GM18517 (cell line): ENCODE data around the gene THBD.

Source experiments
- ATAC-seq: cut with Tn5 transposase; IDR thresholded peaks from one replicate; pipeline ENCODE4 v1.9.1; 2021; ENCODE audit warnings: mild to moderate bottlenecking, moderate library complexity; ENCODE audit not compliant: unreplicated experiment

THBD gene

DNA sequence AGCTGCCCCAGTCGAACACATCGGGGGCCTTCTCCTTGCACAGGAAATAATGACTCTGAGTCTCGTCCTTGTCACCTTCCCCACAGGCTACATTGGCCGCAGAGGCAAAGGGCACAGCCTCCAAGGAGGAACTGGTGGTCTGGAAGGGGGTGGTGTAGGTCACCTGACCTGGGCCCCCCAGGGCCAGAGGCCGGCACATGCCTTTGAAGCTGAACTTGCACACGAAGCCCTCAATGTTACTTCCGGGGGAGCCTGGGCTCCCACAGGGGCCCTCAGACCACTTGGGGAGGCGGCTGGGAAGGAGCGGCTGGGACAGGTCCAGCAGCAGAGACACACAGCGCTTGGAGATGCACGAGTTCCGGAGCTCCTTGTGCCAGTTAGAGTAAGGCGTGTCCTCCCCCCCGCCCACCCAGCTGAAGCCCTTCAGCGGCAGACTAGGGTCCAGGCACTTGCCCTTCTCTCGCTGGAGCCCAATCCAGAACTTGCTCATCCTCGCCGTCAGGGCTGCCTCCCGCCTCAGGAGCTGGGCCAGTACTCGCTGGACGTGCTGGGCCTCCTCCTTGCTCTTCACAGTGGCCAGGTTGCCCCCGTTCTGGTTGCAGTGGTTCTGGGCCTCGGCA, 36.1 kb upstream of the THBD start:
- no peak for ATAC-seq

DNA sequence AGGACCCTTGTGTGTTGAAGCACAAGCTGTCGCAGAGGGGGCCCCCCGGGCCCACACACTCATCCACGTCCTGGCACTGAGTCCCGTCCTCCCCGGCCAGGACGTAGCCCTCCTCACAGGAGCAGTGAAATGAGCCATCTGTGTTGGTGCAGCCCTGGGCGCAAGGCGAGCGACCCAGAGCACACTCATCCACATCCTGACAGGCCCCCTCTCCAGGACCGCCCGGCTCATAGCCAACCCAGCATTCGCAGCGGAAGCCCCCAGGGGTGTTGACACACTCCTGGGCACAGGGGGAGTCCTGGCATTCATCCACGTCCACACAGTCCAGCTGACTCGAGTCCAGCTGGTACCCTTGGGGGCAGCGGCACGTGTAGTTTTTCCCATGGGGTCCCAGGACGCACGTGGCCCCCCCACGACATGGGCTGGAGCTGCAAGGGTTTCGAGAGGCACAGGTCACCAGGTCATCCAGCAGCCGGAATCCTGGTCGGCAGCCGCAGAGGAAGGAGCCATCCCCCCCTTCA, 35.4 kb upstream of the THBD start:
- ATAC-seq = no peak

DNA sequence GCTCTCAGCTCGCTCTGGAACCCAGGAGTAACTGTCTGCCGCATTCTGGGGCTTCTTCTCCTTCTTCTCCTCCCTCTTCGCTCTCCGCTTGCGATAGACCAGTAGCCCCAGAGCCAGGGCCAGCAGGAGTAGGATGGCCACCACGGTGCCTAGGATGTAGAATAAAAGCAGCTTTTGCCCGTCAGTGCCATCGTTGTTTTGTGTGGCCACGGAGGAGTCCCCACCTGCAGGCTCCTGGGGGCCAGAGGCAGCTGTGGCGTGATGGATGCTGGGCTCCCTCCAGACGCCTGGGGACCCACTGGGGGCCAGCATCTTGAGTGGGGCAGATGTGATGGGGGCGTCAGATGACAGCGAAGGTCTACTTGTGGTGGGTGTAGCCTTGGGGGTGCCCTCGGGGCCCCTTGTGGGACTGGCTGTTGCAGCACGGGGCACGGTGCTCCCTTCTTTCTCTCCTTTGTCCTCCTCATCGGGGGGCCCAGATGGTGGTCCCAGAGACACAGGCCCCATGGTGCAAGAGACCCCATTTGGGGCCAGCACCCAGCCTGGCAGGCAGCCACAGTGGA, 34.9 kb upstream of the THBD start:
- no peak for ATAC-seq

DNA sequence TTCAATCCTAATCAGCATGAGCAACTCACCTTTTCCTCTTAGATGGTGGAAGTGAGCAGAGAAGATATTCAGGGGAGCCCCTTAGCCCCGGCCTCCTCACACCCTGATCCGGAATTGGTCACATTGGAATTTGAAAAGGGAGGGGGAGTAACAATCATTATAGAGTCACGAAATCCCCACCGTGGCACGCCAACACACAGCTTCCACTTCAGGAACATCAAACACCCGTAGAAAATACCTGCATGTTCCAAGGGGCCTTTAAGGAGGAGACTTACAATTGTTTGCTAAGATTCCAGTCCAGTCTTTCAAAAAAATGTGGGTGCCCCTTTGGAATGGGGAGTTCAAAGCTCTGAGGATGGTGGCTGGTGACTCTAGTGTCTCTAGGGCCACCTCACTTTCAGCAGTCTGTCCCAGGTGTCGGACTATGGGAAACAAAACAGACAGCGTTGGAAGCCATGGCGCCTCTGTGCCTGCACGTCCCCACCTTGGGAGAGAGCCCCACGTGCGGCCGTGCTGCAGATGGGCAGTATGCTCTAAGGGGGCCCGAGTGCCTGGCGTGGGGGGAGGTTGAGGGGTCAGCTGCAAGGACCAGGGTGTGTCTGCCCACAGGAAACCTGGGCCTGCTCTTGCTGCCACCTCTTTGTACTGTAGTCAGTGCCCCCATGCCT, 34.2 kb upstream of the THBD start:
- no peak for ATAC-seq

DNA sequence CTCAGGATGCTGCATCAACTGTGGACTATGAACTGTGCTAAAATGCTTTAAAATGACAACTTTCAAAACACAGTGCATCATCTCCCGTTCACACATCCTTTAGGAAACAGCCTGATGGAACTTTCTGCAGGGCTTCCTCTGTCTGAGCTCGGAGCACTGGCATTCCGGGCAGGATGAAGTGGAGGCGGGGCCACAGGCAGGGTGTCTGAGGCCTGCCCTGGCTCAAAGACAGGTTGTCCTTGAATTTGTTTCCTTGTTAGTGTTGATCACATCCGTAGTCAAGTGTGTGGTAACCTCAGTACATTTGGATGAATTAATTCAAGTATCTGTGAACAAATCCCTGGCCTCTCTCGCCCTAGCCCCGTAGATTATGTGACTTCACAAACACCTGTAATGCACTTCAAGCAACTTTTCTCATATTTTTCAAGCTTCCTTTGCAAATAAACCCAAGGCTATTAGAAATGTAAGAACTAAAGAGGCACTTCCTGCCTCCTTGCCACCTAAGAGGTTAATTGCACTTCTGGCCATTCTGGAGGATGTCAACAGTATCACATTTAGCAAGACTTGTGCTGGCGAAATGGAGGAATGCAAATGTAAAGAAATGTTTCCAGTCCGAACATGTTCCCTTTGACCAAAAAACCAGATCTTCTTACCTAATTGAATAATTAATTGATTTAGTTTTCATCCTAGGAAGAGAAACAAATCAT, 33.5 kb upstream of the THBD start:
- ATAC-seq = no peak

DNA sequence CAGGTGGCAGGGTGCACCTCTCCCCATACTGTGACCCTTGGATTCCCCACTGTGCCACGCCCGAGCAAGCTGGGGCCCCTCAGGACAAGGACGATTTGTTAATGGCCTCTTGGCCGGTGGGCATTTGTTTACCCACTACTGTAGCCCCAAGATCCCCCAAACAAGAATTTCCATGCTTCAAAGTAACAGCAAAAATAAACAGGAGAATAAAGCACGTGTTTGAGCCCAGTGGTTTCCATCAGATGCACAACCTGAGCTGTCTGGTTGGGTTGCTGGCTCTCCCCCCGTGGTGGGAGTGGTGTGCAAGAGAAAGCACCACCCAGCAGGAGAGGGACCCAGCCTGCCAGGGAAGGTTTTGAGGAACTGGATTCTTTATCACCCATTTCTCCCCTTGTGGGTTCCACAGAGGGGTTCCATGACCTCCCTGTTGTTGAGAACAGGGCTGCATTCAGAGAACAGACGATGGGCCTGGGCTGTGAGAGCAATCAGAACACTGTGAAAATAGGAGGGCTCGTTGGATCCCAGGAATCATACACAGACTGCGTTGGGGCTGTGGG, 31.9 kb upstream of the THBD start:
- no peak for ATAC-seq

DNA sequence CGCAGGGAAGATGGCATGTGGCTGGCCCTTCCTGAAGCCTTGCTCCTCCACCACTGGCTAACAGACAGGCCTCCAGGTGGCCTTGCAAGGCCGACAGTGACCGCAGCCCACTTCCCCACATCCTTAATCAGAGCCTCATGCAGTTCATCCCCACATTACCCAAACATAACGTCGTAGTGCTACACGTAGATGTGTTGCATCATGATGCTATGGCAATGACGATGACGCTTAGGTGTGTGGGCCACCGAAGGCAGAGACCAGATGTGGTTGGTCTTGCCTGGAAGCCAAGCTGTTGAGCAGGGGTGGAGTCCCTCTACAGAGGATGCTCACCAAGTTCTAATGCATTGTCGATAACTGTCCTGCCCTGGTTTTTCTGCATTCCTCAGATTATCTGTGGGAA, 31.0 kb upstream of the THBD start:
- ATAC-seq = no peak

DNA sequence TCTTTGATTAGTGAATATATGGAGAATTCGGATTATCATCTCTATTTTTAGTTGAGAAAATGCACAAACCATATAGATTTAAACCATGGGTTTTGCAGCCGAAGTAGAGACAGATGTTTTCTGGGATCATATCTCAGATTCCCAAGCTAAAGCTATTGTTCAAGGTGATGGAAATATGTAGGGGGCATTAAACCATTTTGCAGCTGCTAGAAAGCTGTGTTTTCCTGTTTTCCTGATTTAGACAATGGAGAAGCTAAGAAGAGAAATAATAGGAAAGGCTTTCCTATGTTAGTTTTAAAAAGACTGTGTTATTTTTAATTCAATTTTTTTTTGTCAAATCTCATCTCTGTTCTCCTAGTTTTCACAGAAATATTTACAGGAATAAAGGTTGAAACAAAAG, 30.5 kb upstream of the THBD start:
- no peak for ATAC-seq

DNA sequence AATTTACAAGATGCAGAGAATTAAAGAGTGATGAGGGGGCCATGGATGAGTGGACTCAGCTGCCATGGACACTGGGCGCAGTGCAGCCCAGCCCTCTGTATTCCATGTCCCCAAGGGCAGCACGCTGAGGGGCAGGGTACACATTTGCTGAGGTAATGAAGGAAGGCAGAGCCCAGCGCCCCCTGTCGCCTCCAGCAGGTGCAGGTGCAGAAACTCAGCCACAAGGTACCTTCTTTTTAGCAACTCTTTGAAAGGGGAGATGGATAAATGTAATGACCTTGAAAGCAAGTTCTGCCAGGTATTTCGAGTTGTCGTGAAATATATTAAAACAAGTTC, 29.5 kb upstream of the THBD start:
- ATAC-seq = no peak

DNA sequence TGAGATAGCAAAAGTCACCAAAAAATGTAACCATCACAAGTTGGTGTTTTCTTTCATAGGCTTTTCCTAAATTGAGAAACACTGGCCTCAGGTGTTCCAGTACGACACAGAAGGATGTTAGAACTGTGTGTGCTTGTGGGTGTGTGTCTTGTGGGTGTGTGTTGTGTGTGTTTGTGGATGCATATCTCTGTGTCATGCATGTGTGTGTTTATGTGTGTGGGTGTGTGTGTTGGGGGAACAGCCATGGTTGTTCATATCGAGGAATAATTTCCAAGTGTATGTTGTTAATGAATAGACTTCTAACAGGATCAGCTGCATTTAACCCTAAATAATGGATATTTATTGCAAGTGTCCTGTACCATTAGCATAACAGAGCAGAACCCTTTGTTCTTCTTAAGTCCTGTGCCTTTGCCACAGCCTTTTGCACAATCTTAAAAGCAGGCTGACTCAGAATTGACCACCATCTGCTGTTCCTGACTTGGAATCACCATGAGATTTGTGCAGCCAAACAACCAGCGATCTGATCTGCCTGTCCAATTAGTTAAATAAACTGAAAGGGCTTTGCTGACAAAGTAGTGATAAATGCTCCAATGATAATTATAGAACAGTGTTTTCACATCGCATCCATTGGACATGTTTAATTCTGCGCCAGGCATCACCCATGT, 29.0 kb upstream of the THBD start:
- ATAC-seq = no peak

DNA sequence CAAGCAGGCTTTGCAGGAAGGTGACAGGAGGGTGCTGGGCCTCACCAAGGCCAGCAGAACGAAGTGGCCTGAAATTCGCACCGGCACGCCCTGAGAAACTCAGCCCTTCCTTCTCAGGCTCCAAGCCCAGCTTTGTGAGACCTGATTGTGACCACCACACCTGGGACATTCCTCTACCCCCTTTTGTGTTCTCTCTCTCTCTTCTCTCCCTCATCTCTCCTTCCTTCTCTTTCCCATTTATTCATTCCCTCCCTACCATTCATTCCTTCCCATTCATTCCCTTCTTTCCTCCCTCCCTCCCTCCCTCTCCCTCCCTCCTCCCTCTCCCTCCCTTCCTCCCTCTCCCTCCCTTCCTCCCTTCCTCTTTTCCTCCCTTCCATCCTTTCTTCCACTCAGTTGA, 27.8 kb upstream of the THBD start:
- no peak for ATAC-seq

DNA sequence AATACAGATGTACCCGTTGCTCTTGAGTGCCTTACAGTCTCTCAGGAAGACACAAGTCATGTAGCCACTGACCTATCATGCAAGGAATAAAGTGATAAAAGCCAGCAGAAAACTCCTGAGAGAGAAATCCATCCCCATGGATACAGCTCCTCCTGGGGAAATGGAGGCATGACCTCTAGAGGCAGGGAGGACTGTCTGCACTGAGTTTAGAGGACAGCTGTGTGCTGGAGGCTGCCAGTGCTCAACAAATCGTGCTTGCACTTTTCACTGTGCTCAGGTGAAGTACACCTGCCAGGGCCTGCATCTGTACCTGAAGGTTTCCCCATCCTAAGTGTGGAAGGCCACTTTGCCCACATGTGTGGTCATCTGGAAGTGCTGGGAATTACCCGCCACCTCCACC, 24.6 kb upstream of the THBD start:
- no peak for ATAC-seq

DNA sequence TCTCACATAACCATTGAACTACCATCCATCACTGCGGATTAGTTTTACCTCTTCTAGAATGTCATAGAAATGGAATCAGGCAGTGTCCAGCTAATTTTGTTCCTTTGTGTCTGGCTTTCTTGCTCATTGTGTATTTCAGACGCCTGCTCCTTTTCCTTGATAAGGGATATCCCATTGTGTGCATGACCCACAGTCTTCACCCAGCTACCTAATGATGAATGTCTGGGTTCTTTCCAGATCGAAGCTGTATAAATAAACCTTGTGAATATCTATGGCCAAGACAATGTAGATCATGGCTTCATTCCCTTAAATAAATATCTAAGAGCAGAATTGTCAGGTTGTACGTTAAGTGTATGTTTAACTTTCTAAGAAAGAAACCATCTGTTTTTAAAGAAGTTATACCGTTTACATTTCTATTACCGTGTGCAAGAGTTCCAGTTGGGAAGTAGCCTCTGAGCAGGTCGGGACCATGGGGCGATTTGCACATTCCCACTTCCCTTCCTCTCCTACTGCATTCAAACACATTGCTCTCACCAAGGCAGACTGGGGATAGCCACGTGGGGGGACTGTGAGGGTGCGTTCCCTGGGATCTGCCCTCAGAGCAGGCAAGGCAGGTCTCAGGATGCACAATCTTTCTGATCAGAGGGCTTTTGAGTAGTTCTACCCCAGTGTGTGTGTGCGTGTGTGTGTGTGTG, 23.6 kb upstream of the THBD start:
- ATAC-seq = no peak

DNA sequence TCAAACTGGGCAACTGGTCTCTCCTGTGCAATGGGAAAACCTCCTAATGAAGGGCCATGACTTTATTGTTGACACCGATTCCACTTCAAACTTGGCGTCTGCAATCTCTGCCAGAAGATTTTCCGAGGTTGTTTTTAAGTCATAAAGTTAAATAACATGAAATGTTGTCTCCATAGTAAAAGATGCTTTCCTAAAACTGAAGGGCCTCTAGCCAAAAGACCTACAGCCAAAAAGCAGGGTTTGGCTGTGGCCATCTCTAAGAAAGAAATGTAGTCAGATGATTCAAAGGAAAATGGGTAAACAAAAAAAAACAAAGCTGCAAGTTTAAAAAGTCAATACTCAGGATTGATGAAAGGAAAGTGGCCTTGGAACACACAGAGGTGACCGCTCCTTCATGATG, 22.5 kb upstream of the THBD start:
- ATAC-seq = no peak

DNA sequence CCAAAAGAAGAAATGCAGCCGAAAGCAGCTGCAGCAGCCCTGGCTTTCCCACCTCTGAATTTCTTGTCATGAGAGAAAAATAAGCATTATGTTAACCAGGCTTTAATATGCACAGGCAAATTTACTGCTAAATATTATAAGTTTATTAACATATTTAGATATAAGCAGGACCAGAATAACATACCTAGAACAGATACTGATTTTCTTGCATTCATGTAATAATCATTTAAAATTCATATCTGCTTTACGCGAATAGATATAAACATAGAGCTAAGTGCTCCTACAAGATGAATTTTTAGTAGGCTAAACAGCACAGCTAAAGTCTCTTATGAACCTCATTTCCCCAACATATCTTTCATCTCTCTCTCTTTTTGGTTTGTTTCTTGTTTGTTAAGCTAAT, 21.9 kb upstream of the THBD start:
- no peak for ATAC-seq

DNA sequence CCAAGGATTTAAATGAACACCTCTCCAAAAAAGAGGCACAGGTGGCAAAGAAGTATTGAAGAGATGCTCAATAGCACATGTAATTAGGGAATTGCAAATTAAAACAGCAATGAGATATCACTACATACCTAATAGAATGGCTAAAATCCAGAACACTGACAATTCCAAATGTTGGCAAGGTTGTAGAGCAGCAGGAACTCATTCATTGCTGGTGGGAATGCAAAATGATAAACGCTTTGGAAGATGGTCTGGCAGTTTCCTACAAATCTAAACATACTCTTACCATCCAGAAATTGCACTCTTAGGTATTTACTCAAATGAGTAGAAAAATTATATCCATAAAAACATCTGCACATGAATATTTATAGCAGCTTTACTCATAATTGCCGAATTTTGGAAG, 19.6 kb upstream of the THBD start:
- ATAC-seq = no peak

DNA sequence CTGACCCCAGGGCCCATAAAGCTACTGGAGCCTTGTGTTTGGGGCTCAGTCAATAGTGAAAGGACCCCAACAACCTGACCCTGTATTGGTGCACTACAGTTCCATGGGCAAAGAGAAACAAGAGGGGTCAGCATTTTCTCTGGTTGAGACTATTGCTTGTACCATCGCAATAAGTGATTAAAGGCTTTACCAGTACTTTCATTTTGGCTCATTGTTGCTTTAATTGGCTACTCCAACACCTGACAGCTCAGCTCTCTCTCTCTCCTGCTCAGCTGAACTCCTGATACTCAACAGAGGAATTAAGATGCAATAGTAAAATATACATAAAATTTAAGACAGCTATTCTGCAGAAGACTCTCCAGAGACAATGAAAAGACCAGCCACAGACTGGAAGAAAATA, 18.8 kb upstream of the THBD start:
- no peak for ATAC-seq

DNA sequence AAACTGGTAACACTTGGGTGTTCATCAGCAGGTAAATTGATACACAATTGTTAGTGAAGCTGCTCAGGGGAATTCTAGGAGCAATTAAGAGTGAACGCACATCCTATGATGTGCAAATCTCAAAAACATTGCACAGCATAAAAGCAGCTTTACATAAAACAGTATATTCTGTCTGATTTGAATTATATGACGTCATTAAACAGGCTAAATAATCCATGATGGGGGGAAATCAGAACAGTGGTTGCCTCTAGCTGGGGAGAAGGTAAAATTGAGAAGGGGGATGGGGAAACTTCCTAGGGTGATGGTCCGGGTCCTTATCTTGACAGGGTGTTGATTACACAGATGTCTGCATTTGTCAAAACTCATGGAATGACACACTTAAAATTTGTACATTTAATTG, 17.3 kb upstream of the THBD start:
- no peak for ATAC-seq

DNA sequence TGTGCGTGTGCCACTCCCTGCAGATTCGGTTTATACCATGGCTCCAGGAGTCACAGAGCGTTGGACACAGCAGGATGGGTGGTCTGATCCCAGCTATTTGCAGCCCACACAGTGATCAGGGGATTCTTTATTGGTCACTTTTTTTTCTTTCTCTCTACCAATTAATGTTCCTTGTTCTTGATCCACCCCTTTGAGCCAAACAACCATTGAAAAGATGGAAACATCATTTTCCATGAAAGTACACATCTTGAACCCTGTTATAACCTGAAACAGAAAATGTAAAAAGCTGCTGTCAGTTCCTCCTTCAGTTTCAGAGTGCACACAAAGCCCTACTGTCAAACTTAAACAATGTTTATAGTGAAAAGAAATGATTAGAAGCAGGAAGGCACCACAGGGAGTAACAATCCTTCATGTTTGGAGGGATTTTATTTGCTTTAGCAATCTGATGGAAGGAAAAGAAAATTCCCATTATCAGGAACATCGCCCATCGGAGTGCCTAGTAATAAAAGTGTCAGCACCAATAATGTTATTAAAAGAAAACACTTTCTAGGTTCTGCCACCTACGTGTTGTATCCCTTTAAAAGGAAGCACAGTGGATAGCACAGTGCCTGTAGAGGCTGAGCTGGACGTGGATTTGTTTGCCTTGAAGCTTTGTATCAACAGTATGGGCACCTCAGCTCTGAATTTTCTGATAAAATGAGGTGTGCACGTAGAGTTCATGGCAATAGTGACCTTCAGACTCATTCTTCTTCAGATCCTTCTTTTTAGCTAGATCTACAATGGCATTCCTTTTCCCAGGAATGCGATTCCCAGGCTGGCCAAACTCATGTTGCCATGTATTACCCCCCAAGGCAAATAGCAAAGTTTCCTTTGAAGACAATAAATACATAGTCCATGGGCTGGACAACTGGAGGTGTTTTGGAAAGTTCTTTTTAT, 16.1 kb upstream of the THBD start:
- ATAC-seq = no peak

DNA sequence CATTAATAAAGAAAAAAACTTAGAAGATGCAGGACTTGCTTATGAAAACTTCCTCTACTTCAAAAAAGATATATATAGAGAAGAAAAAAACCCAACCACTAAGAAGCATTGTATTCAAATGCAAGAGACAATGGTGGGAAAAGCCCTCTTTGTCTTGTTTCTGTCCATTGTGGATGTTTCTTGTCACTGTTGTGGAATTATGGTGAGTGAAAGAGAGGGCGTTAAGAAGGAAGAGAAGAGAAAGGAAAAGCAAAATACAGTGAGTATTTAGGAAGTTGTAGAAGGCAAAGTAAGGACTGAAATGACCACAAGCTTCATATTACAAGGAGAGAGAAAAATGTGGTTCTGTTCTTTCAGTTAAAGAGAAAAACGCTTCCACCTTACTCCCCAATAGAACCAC, 14.1 kb upstream of the THBD start:
- no peak for ATAC-seq
